KOPT-K1 (cell line): ENCODE data around the gene SMIM17.
"Not testable (repeated sequence)": the region's sequence is repeated elsewhere in the genome, so short reads cannot be mapped to it uniquely, and the experiment has no call there.

ENCODE experiments used
- H3K27ac ChIP-seq: fragments of 200-600 bp; sonication (generic); 2 replicates; pipeline ENCODE4 v1.5.1; 2016; ENCODE audit warnings: antibody characterized with exemption, mild to moderate bottlenecking, low read depth, low read length; ENCODE audit not compliant: poor library complexity, severe bottlenecking
- H3K36me3 ChIP-seq: fragments of 200-600 bp; sonication (generic); 2 replicates; pipeline ENCODE4 v1.5.1; 2017; ENCODE audit warnings: antibody characterized with exemption, mild to moderate bottlenecking, low read length, moderate library complexity; ENCODE audit not compliant: insufficient read depth
- H3K9me3 ChIP-seq: fragments of 200-600 bp; sonication (generic); 2 replicates; pipeline ENCODE4 v1.5.1; 2017; ENCODE audit warnings: antibody characterized with exemption, low read length, mild to moderate bottlenecking; ENCODE audit not compliant: insufficient read depth, poor library complexity, severe bottlenecking

The SMIM17 gene

GRCh38 chr19:56671613-56671994 is 28.6 kb downstream of the SMIM17 start, which contains the start of gene ZNF835:
Gene ZNF835, minus strand, starts transcription at chr19:56671757. Its CDS starts 6,559 bp downstream, at chr19:56665198.
- Histone ChIP-seq H3K36me3 (no peaks in the 10 kb centered on the region), H3K9me3 (peaks cover 31% of the 10 kb centered on the region), H3K27ac (no peak within 1 kb of the TSS)

GRCh38 chr19:56672610-56673009 is 29.7 kb downstream of the SMIM17 start:
- H3K9me3 ChIP-seq: peaks cover 31% of the 10 kb centered on the region
- H3K36me3 ChIP-seq, H3K27ac ChIP-seq: not testable (repeated sequence)

GRCh38 chr19:56678205-56678604 is 35.2 kb downstream of the SMIM17 start:
- peaks cover 8% of the 10 kb centered on the region for H3K9me3 ChIP-seq
- H3K36me3 ChIP-seq: no peaks in the 10 kb centered on the region
- no peak overlapping the region for H3K27ac ChIP-seq

GRCh38 chr19:56681702-56682101 is 38.7 kb downstream of the SMIM17 start:
- Histone ChIP-seq H3K36me3 (no peaks in the 10 kb centered on the region), H3K27ac (no peak overlapping the region), H3K9me3 (peaks cover 8% of the 10 kb centered on the region)

- H3K36me3 ChIP-seq: no peaks in the 10 kb centered on the region
- H3K27ac ChIP-seq: no peak overlapping the region
- peaks cover 4% of the 10 kb centered on the region for H3K9me3 ChIP-seq
Observed at GRCh38 chr19:56683116-56683515, 40.2 kb downstream of the SMIM17 start.

GRCh38 chr19:56687031-56687430 is 44.1 kb downstream of the SMIM17 start:
- no peaks in the 10 kb centered on the region for H3K36me3 ChIP-seq
- H3K27ac ChIP-seq: no peak overlapping the region
- H3K9me3 ChIP-seq: no peaks in the 10 kb centered on the region

- H3K36me3 ChIP-seq: no peaks in the 10 kb centered on the region
- no peak overlapping the region for H3K27ac ChIP-seq
- H3K9me3 ChIP-seq: no peaks in the 10 kb centered on the region
Observed at GRCh38 chr19:56689198-56689597, 46.2 kb downstream of the SMIM17 start.

- H3K9me3 ChIP-seq: no peaks in the 10 kb centered on the region
Observed at GRCh38 chr19:56690670-56691069, 47.7 kb downstream of the SMIM17 start.

GRCh38 chr19:56692206-56692895 is 49.4 kb downstream of the SMIM17 start:
- no peaks in the 10 kb centered on the region for H3K36me3 ChIP-seq
- H3K27ac ChIP-seq: no peak overlapping the region
- H3K9me3 ChIP-seq: no peaks in the 10 kb centered on the region

More at GRCh38 chr19:56690670-56691069, 47.7 kb downstream of the SMIM17 start:
- H3K27ac ChIP-seq: no peak overlapping the region
- no peaks in the 10 kb centered on the region for H3K36me3 ChIP-seq

GRCh38 chr19:56699552-56699951 is 56.6 kb downstream of the SMIM17 start:
- Histone ChIP-seq H3K36me3 (no peaks in the 10 kb centered on the region), H3K9me3 (no peaks in the 10 kb centered on the region), H3K27ac (no peak overlapping the region)

GRCh38 chr19:56701895-56702294 is 58.9 kb downstream of the SMIM17 start:
- H3K27ac ChIP-seq: no peak overlapping the region

GRCh38 chr19:56705939-56706338 is 63.0 kb downstream of the SMIM17 start:
- Histone ChIP-seq H3K36me3 (no peaks in the 10 kb centered on the region), H3K9me3 (no peaks in the 10 kb centered on the region), H3K27ac (no peak overlapping the region)

More at GRCh38 chr19:56701895-56702294, 58.9 kb downstream of the SMIM17 start:
- Histone ChIP-seq H3K9me3 (no peaks in the 10 kb centered on the region), H3K36me3 (no peaks in the 10 kb centered on the region)
